D341Med (cell line): ENCODE measurements around the gene RMRP.
A peak's percentile ranks its signal among the peaks of the same experiment; 100 is the strongest.
"Not testable (repeated sequence)": the region's sequence is repeated elsewhere in the genome, so short reads cannot be mapped to it uniquely, and the experiment has no call there.

Experiments used
- DNase-seq: peaks from one replicate; pipeline ENCODE4 v3.0.0; 2012; ENCODE audit warnings: low spot score

The RMRP gene

DNA sequence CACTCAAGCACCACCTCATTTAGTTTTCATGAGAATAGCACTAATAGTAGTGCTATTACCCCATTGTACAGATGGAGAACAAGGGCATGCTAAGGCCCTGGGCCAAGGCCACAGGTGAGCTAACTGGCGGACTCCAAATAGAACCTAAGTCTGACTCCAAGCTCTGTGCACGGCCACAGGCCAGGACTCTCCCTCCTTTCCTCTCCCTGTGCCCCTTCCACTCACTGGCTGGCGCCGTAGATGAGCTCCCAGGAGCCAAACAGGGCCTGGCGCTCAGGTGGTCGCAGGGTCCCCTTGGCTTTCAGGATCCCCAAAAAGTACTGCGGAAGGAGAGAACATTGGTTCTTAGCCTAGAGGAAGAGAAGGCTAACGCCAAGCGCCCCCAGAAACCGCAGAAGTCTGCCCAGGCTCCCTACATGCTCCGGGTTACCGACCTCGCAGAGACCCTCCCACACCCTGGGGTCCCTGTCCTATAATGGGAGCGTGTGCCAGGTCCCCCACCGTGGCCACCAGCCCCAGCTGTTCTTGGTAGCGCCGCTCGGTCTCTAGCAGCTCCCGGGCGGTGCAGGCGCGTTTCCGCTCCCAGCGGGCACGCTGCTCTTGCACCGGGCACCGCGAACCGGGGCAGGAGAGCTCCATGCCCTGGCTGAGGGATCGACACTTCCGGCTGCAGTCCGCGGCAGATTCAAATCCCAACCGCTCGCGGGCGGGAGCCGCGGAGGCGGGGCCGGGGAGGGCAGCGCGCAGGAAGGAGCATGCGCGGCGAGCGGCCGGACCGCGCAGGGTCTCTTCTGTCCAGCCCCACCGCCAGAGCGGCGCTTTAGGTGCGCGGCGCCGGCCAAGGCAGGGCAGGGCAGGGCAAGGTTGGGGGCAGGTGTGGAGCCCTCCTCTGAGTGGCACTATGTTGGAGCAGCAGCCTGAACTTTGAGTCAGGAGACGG lies 7.0 kb upstream of the RMRP start, which contains the start of gene ARHGEF39:
Gene ARHGEF39, minus strand, starts transcription at position 665 of the 940 bp plus-strand sequence. Its CDS starts 26 bp downstream, at position 639.
- peak; percentile 96 for DNase-seq

DNA sequence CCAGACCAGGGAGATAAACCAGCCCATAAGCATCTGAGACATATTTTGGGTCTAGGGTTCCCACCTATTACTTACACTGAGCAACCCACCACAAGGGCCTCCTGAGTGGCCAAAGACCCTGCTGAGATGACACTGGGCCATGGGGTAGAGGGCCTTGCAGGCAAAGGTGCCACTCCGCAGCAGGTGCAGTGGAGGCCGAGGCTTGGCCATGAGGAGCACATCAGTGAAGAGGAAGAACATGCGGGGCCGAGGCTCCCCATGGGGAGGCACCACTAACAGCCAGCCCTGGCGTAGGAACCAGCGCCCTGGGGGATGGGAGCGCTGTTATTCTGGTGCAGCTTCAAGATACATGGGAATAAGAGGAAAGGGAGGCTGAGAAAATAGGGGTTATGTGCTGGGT lies 4.6 kb upstream of the RMRP start:
- DNase-seq = no peak

DNA sequence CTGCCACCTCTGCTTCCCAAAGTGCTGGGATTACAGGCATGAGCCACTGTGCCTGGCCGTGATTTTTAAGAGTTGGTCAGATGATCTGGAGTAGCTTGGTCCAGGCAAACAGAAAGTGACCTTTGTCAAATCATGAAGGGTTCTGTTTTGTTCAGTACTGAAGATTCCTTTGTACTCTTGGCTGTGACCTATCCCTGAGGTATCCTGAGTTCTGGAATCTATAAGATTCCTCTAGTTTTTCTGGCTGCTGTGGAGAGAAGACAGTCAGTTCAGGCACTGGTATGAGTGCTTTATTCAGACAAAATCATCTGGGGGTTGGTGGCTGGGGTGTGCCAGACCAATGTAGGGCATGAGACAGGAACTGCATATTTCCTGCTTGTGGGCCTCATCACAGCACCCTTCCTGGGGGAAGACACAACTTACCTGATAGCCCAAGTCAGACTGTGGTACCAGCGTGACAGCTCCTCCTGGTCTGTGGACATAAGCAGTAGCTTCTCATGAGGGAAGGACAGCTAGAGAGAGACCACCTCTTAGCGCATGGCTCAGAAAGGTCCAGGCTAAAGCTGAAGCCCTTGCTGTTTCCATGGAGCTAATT lies 4.0 kb upstream of the RMRP start:
- no peak for DNase-seq

DNA sequence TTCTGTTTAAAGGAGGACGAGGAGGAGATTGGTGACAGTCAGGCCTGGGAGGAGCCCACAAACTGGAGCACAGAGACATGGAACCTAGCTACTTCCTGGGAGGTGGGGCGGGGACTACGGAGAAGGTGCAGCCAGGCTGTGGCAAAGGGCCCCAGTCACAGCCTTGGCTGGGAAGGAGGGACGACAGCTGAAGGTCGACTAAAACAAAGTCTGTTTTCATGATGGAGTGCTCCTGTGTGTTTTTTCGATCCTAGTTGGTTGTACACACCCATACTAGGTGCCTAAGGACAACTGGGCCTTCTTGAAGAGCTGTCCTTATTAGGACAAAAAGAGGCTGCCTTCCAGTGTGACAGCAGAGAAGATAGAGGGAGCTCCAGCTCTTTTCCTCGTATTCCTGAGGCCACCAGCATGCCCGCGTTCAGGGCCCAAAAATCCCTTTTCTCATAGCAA lies 3.2 kb upstream of the RMRP start:
- DNase-seq = no peak

DNA sequence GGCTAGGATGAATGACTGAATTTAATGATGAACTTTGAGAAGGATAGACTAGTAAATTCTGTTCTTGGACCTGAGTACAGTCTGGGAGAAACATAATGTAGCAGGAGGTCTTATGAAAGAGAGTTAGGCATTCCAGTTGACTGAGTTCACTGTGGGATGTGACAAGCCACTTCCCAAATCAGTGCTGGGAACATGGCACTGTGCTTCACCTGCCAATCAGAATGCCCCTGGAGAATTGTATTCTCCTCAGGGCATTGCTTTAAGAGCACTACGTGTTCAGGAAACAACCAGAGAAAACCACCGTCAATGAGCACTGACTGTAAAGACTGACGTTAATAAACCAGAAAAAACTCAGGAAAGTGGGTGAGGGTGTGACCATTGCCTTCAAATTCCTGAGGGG lies 1.5 kb upstream of the RMRP start:
- DNase-seq = no peak

DNA sequence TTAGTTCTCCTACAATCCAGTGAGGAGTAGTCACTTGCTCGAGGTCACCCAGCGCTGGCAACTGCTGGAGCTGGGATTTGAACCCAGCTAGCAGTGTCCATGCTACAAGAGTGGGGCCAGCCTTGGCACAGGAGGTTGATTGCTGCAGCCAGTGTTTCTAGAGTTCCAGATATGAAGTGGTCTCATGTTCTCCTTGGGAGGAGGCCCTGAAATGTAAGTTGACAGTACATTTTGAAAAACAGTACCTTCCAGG lies 1.1 kb upstream of the RMRP start:
- no peak for DNase-seq

DNA sequence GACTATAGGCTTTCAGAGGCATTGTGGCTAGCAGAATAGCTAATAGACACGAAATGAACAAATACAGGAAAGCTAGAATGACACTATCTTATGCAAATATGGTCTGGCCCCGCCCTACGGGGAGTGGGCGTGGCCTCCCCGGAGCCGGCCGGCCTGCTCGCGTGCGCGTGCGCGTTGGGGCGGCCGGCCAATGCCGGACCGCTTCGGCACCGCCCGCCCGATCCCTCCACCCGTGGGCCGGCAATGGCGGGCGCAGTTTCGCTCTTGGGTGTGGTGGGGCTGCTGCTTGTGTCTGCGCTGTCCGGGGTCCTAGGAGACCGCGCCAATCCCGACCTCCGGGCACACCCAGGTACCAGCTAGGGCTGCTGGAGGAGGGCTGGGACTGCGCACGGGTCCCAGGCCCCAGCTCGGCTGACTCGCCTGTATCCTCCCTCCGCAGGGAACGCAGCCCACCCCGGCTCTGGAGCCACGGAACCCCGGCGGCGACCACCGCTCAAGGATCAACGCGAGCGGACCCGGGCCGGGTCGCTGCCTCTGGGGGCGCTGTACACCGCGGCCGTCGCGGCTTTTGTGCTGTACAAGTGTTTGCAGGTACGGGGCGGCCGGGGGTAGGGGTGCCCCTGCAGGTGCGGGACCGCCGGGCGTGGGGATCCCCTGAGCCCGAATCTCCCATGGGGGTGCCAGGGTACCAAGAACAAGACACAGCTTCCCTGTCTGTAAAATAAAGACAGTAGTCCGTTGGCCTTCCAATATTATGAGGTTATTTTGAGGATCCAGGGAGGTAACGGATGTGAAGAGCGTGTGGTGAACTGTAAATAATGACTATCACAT lies 533 bp upstream of the RMRP start, which contains the start of gene CCDC107:
Gene CCDC107, plus strand, starts transcription at position 156 of the 831 bp plus-strand sequence. Its CDS starts 88 bp downstream, at position 244.
- peak; percentile 99 for DNase-seq

DNA sequence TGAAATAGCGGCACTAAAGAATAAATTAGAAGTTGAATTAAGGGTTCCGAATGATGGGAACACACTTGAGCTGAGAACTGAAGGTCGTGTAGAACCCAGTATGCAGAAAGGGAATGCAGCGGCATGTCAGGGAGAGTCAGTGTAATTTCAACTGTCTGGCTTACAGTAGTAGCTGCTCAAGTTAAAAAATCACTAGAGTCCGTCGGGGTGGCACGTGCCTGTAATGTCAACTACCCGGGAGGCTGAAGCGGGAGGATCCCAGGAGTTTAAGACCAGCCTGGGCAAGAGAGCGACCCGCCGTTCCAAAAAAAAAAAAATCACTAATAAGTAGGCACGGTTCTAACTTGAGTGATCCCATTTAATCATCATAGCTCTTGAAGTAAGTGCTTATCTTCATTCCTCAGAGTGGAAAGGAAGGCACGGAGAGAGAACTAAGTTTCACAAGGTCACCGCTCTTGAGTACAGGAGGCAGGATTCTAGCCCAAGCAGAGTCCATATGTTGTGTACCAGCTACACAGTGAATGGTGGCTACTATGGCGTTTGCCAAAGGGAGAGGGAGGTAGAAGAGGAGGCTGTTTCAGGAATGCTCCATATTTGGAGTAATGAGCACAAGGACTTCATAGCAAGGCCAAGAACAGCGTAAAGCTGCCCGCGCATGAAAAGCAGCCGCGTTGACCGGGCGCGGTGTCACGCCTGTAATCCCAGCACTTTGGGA lies 831 bp downstream of the RMRP start:
- peak; percentile 53 for DNase-seq

DNA sequence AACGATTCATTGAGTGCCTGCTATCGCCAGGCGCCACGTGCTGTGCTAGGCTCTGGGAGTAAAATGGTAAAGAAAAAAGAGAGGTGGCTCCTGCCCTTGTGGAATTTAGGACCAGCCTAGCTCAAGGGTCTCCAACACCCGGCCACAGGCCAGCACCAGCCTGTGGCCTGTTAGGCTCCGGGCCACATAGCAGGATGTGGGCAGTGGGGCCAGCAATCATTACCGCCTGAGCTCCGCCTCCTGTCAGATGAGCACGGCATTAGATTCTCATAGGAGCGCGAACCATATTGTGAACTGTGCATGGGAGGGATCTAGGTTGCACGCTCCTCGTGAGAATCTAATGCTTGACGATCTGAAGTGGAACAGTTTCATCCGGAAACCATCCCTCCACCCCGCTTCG lies 1.5 kb downstream of the RMRP start:
- DNase-seq = no peak

DNA sequence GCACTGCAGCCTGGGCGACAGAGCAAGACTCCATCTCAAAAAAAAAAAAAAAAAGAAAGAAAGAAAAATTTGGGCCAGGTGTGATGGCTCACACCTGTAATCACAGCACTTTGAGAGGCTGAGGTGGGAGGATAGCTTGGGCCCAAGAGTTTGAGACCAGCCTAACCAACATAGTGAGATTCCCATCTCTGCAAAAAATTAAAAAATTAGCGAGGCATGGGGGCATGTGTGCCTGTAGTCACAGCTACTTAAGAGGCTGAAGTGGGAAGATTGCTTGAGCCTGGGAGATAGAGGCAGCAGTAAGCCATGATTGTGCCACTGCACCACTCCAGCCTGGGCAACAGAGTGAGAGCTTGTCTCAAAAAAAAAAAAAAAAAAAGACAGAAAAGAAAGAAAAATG lies 4.2 kb downstream of the RMRP start:
- DNase-seq = no peak

DNA sequence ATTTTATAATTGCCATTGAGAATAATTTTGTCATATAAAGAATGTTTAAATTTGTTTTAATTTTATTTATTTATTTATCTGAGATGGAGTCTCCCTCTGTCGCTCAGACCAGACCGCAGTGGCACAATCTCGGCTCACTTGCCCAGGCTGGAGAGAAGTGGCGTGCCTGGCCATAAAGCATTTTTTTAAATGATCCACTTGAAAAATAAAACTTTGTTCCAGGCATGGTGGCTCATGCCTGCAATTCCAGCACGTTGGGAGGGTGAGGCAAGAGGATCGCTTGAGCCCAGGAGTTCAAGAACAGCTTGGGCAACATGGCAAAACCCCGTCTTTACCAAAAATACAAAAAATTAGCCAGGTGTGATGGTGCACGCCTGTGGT lies 5.0 kb downstream of the RMRP start:
- DNase-seq = no peak

DNA sequence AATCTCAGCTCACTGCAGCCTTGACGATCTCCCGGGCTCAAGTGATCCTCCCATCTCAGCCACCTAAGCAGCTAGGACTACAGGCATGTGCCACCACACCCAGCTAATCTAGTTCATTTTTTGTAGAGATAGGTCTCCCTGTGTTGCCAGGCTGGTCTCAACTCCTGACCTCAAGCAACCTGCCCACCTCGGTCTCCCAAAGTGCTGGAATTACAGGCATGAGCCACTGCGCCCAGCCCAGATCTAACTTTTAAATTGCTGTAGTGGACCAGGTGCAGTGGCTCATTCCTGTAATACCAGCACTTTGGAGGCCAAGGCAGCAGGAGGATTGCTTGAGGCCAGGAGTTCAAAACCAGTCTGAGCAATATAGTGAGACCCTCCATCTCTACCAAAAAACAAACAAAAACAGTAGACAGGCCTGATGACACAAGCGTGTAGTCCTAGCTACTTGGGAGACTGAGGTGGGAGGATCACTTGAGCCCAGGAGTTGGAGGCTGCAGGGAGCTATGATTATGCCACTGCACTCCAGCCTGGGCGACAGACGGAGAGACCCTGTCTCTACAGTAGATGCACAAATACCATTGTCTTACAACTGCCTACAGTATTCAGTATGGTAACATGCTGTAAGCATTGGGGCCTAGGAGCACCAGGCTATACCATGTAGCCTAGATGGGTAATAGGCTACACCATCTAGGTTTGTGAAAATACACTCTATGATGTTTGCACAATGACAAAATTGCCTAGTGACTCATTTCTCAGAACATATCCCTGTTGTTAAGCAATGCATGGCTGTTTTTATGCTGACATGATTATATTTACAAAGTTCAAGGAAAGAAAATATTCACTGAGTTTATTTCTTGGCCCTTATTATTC lies 5.6 kb downstream of the RMRP start:
- DNase-seq = no peak

DNA sequence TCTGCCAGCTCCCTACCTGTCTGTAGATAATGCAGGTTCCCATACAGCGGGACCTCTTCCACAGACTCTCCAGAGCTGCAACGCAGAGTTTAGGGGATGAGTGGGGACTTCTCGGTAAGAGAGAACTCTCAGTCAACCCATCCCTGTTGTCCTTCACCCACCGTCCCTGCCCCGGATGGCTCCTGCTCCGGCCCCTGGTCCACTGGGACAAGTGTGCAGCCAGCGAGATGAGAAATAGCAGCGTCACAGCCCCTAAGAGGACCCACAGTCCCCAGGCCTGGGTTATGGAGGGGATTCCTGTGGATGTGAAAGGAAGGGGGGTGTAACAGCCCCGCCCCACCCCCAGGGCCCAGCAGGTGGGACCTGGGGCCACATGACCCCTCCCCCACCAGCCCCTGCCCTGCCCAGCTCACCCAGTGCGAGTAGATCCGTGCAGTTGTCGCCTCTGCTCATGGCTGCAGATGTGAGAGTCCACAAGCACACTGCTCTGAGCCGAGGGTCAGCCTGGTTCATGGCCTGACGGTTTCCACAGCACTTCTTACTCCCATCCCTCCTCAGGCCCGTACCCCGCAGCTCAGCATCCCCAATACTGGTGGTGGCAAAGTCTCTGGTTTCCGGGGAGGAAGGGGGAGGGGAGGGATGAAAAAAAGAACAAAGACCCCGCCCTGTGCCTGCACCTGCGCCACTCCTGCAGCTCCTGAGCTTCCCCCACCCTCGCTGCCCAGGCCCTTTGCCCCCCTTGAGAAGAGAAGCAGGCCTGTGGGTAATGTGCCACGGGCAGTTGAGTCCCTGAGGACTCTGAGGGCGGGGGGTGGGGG lies 7.3 kb downstream of the RMRP start, which contains the start of gene SIT1:
Gene SIT1, minus strand, starts transcription at position 591 of the 818 bp plus-strand sequence. Its CDS starts 78 bp downstream, at position 513.
- no peak for DNase-seq

DNA sequence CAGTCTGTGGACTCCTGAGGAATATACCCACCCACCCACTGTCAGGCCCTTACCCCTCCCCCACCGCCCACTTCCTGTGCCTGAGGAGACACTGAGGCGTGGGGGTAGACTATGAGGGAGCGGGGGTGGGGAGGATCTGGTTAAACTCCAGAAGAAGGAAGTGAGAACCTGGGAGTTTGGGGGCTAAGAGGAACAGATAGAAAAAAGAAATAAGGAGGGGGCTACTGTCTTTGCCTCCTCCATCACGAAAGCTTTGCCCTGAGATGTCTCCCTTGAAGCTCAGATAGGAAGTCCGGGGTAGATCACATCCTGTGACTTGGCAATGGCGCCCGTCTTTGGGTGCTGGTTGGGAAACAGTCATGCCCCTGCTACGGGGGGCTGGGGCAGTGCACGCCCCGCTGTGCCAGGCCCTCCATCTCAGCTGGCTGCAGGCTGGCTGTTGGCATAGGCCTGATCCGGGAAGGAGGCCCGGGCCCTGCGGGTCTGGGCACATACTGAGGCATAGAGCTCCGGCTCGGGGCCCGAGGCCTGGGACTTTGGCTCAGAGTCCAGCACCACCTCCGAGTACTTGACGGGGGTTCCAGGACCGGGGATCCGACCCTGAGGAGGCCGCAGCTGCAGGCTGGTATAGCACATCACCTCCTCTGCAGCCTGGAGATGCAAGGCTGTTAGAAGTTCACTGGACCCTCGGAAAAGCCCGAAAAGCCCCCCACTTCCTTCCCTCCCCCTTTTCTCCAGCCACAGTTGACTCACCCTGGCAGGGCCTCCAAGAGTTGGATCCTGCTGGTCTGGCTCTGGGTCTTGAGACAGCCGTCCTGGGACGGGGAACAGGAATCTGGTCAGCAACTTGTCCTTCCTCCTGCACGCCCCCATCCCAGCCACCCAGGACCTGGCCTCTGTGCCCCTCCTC lies 8.1 kb downstream of the RMRP start:
- no peak for DNase-seq

DNA sequence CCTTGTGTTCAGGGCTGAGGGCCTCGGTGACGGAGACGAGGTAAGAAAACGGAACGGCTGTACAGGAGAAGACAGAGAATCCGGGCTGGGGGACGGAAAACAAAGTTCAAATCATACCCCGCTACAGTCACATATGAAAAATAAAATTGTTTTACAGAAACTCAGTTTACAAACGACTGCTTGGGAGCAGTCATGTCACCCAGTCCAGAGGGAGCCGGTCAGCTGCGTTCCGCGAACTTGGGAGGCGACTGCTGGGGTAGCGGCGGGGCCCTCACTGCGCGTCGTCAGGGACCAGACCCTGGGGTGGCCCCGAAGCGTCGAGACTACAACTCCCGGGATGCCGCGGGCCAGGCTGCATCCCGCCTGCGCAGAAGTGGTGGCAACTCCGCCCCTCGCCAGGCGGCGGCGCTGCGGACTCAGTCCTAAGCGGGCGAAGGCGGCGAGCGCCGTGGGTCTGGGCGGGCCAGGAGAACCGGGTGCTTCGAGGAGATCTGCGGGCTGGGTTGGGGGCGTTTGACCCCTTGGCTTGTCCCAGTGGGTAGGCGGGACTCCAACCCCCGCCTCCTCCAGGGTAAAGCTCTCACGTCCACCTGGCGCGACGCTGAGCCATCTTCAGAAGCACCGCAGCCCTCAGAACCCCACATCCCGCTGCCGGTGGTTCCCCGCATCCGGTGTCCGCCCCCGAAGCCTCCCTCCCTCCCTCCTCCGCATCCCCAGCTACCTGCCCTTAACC lies 11.1 kb downstream of the RMRP start:
- peak; percentile 97 for DNase-seq

DNA sequence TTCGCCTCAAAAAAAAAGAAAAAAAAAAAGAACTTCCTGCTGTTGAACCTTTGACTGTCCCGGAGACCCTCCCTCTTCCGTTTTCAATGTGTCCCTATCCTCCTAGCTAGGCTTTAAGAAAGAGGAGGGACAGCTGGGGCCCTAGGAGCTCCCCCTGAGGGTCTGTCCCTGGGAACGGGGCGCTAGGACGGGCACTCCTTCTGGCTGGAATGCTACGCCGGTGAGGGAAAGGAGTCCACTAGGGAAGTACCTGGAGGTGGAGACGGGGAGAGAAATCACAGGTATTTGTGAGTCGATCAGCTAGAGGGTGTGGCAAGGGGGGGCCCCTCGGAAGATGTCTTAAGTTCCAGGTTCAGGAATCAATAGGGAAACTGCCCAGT lies 11.7 kb downstream of the RMRP start:
- peak; percentile 41 for DNase-seq

DNA sequence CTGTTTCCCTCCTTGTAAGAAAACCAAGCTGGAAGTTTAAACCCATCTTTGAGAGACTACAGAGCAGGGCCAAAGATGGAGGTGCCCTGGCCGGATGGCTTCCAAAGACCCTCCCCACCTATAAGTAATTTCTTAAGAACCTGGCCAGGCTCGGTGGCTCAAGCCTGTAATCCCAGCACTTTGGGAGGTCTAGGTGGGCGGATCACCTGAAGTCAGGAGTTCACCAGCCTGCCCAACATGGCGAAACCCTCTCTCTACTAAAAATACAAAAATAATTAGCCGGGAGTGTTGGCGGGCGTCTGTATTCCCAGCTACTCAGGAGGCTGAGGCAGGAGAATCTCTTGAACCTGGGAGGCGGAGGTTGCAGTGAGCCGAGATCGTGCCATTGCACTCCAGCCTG lies 12.1 kb downstream of the RMRP start:
- not testable (repeated sequence) for DNase-seq

DNA sequence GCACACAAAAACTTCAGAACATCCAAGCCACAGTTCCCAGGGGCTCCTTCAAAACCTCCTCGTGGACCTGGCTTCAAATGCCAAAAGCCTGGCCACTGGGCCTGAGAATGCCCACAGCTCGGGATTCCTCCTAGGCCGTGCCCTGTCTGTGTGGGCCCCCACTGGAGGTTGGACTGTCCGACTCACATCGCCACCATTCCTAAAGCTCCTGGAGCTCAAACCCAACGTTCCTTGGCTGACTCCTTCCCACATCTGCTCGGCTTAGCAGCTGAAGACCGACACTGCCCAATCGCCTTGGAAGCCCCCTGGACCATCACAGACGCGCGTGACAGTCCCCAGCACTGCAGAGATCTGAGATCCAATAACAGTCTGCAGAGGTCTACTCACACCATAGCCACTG lies 14.8 kb downstream of the RMRP start:
- DNase-seq = no peak
